ENCODE data around the gene NAPA.

NAPA gene

DNA sequence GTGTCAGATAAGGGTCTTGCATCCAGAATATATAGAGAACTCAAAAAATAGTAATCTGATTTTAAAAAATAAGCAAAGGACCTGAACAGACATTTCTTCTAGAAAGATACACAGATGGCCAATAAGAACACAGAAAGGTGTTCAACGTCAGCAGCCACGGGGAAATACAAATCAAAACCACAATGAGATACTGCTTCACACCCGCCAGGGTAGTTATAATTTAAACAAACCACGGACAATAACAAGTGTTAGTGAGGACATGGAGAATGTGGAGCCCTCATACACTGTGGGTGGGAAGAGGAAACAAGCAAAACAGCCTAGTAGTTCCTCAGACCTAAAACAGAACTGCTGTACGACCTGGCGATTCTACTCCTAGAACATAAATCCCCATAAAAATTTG is 26.7 kb upstream of the NAPA start:
- Histone ChIP-seq H3K27me3 (ENCODE audit: control insufficient read depth in 1 of 2, insufficient read depth in 2 of 2, low read length in 2 of 2) (peaks cover 0 to 6% of the 10 kb centered on the region in 2 donors), H3K4me3 (ENCODE audit: low read depth in 1 of 2, low read length in 2 of 2) (peak overlapping the region in 1 of 2 donors; percentile 0), H3K4me1 (ENCODE audit: insufficient read depth, low read length) (peaks cover 23% of the 10 kb centered on the region), H3K36me3 (ENCODE audit: insufficient read depth, low read length) (no peaks in the 10 kb centered on the region), H3K9ac (ENCODE audit: low read length) (no peak overlapping the region), H3K9me3 (ENCODE audit: low read length) (no peaks in the 10 kb centered on the region), H3K27ac (ENCODE audit: low read depth, low read length) (peak overlapping the region; percentile 85)

DNA sequence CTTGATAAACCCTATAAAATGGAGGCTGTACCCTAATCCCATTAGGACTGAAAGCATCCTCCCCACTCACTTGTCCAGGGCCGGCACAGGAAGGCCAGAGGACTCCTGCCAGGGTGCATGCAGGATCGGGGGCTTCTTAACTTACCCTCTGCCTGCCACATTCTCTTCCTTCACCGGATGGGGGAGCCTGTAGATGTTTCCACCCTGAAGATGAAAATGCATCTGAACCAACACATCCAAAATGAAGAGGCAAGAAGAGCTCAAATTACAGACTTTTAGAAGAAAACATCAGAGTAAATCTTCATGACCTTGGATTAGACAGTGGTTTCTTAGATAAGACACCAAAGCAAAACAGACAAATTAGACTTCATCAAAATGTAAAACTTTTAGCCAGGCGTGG is 25.9 kb upstream of the NAPA start:
- H3K27me3 ChIP-seq (ENCODE audit: control insufficient read depth in 1 of 2, insufficient read depth in 2 of 2, low read length in 2 of 2): peaks cover 0 to 6% of the 10 kb centered on the region in 2 donors
- no peaks in the 10 kb centered on the region for H3K9me3 ChIP-seq (ENCODE audit: low read length)
- H3K9ac ChIP-seq (ENCODE audit: low read length): no peak overlapping the region
- H3K36me3 ChIP-seq (ENCODE audit: insufficient read depth, low read length): no peaks in the 10 kb centered on the region
- H3K4me1 ChIP-seq (ENCODE audit: insufficient read depth, low read length): peaks cover 23% of the 10 kb centered on the region
- peak overlapping the region; percentile 85 for H3K27ac ChIP-seq (ENCODE audit: low read depth, low read length)
- H3K4me3 ChIP-seq (ENCODE audit: low read depth in 1 of 2, low read length in 2 of 2): no peak overlapping the region

DNA sequence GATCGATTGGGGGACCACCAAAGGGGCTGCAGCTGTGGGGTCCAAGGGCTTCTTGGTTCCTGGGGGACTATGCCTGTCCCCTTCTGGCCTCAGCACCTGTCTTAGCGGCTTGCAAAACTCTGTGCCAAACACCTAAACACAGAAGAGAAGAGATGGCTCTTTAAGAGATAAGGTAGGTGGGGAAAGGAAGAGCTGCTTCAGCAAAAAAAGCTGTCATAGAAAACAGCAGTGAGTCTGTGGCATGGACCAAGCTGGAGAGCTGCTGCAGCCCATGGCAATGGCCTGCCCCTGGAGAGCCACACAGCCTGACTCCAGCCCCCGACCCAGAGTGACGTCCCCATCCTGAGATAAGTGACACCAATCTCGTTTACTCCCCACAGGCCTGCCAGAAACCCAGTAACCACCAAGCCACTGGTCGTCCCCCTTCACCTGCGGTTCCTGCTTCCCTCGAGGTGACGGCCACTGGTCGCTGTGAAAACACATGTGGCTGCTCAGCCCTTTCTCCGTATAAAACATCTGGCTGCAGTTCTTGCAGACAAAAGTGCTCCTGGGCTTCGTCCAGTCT is 25.0 kb upstream of the NAPA start:
- no peaks in the 10 kb centered on the region for H3K36me3 ChIP-seq (ENCODE audit: insufficient read depth, low read length)
- peak overlapping the region; percentile 85 for H3K27ac ChIP-seq (ENCODE audit: low read depth, low read length)
- no peaks in the 10 kb centered on the region for H3K9me3 ChIP-seq (ENCODE audit: low read length)
- no peaks in the 10 kb centered on the region for H3K27me3 ChIP-seq (ENCODE audit: control insufficient read depth in 1 of 2, insufficient read depth in 2 of 2, low read length in 2 of 2)
- no peak overlapping the region for H3K4me3 ChIP-seq (ENCODE audit: low read depth in 1 of 2, low read length in 2 of 2)
- peaks cover 23% of the 10 kb centered on the region for H3K4me1 ChIP-seq (ENCODE audit: insufficient read depth, low read length)
- no peak overlapping the region for H3K9ac ChIP-seq (ENCODE audit: low read length)

DNA sequence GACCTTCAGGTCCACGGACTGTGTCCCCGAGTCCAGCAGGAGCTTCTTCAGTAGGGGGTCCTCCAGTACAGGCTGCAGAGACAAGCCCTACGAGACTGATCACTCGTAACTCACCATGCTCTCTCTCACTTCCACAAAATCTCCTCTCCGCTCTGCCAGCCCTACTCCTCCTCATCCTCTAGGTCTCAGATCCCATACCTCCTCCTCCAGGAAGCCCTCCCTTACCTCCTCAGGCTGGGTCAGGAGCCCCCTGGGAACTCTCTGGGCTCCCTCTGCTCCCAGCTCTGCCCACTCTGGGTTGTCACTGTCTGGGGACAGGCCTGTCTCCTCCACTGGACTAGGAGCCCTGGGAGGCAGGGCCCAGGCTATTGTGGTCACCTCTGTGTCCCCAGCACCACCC is 23.9 kb upstream of the NAPA start:
- Histone ChIP-seq H3K36me3 (ENCODE audit: insufficient read depth, low read length) (no peaks in the 10 kb centered on the region), H3K27me3 (ENCODE audit: control insufficient read depth in 1 of 2, insufficient read depth in 2 of 2, low read length in 2 of 2) (no peaks in the 10 kb centered on the region), H3K9me3 (ENCODE audit: low read length) (no peaks in the 10 kb centered on the region), H3K4me3 (ENCODE audit: low read depth in 1 of 2, low read length in 2 of 2) (no peak overlapping the region), H3K27ac (ENCODE audit: low read depth, low read length) (no peak overlapping the region), H3K9ac (ENCODE audit: low read length) (no peak overlapping the region), H3K4me1 (ENCODE audit: insufficient read depth, low read length) (peaks cover 23% of the 10 kb centered on the region)

DNA sequence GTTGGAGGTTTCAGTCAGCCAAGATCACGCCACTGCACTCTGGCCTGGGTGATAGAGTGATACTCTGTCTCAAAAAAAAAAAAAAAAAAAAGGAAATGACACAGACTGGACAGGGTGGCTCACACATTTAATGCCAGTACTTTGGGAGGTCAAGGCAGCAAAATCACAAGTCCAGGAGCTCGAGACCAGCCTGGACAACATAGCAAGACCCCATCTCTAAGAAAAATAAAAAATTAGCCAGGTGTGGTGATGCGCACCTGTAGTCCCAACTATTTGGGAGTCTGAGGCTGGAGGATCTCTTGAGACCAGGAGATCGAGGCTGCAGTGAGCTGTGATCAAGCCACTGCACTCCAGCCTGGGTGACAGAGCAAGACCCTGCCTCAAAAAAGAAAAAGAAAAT is 22.6 kb upstream of the NAPA start:
- Histone ChIP-seq H3K27ac (ENCODE audit: low read depth, low read length) (no peak overlapping the region), H3K4me3 (ENCODE audit: low read depth in 1 of 2, low read length in 2 of 2) (no peak overlapping the region), H3K9me3 (ENCODE audit: low read length) (no peaks in the 10 kb centered on the region), H3K4me1 (ENCODE audit: insufficient read depth, low read length) (peaks cover 23% of the 10 kb centered on the region), H3K36me3 (ENCODE audit: insufficient read depth, low read length) (no peaks in the 10 kb centered on the region), H3K27me3 (ENCODE audit: control insufficient read depth in 1 of 2, insufficient read depth in 2 of 2, low read length in 2 of 2) (no peaks in the 10 kb centered on the region), H3K9ac (ENCODE audit: low read length) (no peak overlapping the region)

DNA sequence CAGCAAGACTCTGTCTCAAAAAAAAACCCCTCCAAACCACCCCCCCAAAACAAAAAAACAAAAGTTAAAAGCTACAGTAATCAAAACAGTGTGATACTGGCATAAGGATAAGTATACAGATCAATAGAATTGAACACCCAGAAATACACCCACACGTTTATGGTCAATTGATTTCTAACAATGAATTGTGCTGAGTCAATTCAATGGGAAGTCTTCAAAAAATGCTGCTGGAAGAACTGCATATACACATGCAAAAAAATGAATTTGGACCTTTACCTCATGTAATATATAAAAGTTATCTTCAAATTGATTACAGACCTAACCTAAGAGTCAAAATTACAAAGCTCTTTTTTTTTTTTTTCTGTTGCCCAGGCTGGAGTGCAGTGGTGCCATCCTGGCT is 19.8 kb upstream of the NAPA start:
- H3K4me3 ChIP-seq (ENCODE audit: low read depth in 1 of 2, low read length in 2 of 2): no peak overlapping the region
- H3K9ac ChIP-seq (ENCODE audit: low read length): no peak overlapping the region
- H3K27me3 ChIP-seq (ENCODE audit: control insufficient read depth in 1 of 2, insufficient read depth in 2 of 2, low read length in 2 of 2): no peaks in the 10 kb centered on the region
- peaks cover 2% of the 10 kb centered on the region for H3K4me1 ChIP-seq (ENCODE audit: insufficient read depth, low read length)
- no peak overlapping the region for H3K27ac ChIP-seq (ENCODE audit: low read depth, low read length)
- no peaks in the 10 kb centered on the region for H3K36me3 ChIP-seq (ENCODE audit: insufficient read depth, low read length)
- no peaks in the 10 kb centered on the region for H3K9me3 ChIP-seq (ENCODE audit: low read length)

DNA sequence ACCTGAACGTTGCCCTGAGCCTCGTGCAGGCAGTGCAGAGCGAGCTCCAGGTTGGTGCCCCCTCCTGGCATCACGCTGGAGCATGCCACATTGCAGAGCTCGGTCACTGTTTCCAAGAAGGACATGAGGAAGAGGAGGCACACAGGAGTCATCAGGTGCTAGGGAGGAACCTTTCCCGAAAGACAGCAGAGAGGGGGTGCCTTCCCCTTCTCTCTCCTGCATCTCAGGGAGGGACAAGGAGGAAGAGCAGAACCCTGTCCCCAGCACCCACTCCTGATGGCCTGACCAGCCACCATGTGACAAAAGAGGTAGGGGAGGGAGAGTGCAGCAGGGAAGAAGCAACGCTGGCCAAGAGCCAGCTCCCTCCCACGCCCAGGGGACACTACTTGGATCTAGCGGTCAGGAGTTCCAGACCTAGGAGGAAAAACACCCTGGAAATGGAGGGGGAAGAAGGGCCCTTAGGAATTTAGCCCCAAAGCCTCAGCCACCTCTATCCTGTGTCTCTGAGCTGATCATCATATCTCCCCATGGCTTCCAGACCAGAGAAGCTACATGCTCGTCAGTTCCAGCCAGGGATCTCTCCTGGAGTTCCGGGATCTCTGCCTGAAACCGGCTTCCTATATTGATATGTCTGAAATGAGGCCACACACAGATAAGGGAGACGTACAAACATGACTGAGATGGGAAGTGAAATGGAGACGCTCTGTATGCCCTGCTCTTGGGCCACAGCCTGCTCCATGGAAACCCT is 17.0 kb upstream of the NAPA start:
- no peak overlapping the region for H3K9ac ChIP-seq (ENCODE audit: low read length)
- H3K36me3 ChIP-seq (ENCODE audit: insufficient read depth, low read length): no peaks in the 10 kb centered on the region
- no peak overlapping the region for H3K4me3 ChIP-seq (ENCODE audit: low read depth in 1 of 2, low read length in 2 of 2)
- H3K27ac ChIP-seq (ENCODE audit: low read depth, low read length): no peak overlapping the region
- H3K9me3 ChIP-seq (ENCODE audit: low read length): no peaks in the 10 kb centered on the region
- no peaks in the 10 kb centered on the region for H3K27me3 ChIP-seq (ENCODE audit: control insufficient read depth in 1 of 2, insufficient read depth in 2 of 2, low read length in 2 of 2)
- no peaks in the 10 kb centered on the region for H3K4me1 ChIP-seq (ENCODE audit: insufficient read depth, low read length)

DNA sequence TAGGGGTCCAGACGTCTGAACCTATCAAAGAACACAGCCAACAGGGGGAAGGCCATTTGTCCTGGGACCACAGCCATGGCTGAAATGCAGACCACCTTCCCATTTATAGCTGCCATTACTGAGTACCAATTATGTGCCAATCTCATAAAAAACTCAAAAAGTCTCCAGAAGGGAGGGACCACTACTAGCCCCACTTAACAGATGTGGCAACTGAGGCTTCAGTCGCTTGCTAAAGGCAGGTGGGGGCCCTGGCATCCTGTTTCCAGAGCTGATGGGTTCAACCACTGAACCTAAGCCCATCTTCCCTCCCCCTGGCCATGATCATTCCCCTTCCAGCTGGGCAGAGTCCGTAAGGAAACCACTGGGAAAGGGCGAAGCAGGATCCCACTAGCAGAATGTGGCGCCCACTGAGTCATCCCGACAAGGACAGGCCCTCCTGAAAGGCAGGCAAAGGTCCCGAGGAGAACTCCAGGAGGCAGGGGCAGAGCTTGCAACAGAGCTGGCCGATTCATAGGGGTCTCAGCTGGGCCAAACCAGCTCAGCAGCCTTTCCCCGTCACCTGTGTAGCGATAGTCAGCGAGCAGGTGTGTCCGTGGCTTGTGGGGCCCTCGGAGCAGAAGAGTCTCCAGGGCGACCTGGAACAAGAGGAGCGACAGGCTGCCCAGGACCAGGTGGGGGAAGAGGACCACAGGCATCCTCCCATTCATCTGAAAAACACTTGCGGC is 14.3 kb upstream of the NAPA start:
- no peaks in the 10 kb centered on the region for H3K27me3 ChIP-seq (ENCODE audit: control insufficient read depth in 1 of 2, insufficient read depth in 2 of 2, low read length in 2 of 2)
- H3K9ac ChIP-seq (ENCODE audit: low read length): no peak overlapping the region
- H3K9me3 ChIP-seq (ENCODE audit: low read length): no peaks in the 10 kb centered on the region
- H3K27ac ChIP-seq (ENCODE audit: low read depth, low read length): no peak overlapping the region
- no peaks in the 10 kb centered on the region for H3K4me1 ChIP-seq (ENCODE audit: insufficient read depth, low read length)
- no peaks in the 10 kb centered on the region for H3K36me3 ChIP-seq (ENCODE audit: insufficient read depth, low read length)
- H3K4me3 ChIP-seq (ENCODE audit: low read depth in 1 of 2, low read length in 2 of 2): no peak overlapping the region

DNA sequence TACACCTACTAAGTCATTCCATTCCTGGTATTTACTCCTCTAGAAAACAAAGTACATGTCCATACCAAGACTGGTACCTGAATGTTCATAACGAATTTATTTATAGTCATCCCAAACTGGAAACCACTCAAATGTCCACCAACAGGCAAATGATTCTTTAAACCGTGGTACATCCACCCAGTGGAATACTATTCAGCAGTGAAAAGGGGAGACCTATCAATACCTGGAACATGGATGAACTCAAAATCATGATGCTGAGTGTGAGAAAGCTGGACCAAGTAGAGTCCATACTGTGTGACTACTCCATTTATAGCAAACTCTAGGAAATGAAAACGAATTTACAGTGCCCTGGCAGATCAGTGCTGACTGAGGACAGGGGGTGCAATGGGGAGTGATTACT is 11.9 kb upstream of the NAPA start:
- no peak overlapping the region for H3K27ac ChIP-seq (ENCODE audit: low read depth, low read length)
- peaks cover 7% of the 10 kb centered on the region for H3K4me1 ChIP-seq (ENCODE audit: insufficient read depth, low read length)
- no peaks in the 10 kb centered on the region for H3K27me3 ChIP-seq (ENCODE audit: control insufficient read depth in 1 of 2, insufficient read depth in 2 of 2, low read length in 2 of 2)
- H3K9ac ChIP-seq (ENCODE audit: low read length): no peak overlapping the region
- no peak overlapping the region for H3K4me3 ChIP-seq (ENCODE audit: low read depth in 1 of 2, low read length in 2 of 2)
- H3K9me3 ChIP-seq (ENCODE audit: low read length): no peaks in the 10 kb centered on the region
- H3K36me3 ChIP-seq (ENCODE audit: insufficient read depth, low read length): no peaks in the 10 kb centered on the region

DNA sequence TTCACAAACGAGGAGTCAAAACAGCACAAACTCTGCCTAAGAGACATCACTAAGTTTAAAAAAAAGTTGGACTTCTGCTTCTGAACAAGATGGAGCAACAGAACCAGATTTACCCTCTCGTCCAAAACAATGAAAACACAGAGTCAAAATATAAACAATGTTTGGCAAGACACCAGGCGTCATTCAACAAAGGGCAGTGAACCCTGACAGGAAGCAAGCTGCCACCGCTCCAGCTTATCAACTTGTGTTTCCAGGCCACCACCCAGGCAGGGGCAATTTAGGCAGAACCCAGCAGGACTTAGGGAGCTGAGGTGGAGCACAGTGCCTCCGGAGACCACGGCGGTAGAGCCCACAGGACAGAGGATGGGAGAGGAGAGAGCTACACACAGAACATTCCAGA is 8.6 kb upstream of the NAPA start:
- no peaks in the 10 kb centered on the region for H3K36me3 ChIP-seq (ENCODE audit: insufficient read depth, low read length)
- H3K9ac ChIP-seq (ENCODE audit: low read length): no peak overlapping the region
- H3K4me1 ChIP-seq (ENCODE audit: insufficient read depth, low read length): peaks cover 9% of the 10 kb centered on the region
- H3K4me3 ChIP-seq (ENCODE audit: low read depth in 1 of 2, low read length in 2 of 2): no peak overlapping the region
- H3K27me3 ChIP-seq (ENCODE audit: control insufficient read depth in 1 of 2, insufficient read depth in 2 of 2, low read length in 2 of 2): no peaks in the 10 kb centered on the region
- no peak overlapping the region for H3K27ac ChIP-seq (ENCODE audit: low read depth, low read length)
- no peaks in the 10 kb centered on the region for H3K9me3 ChIP-seq (ENCODE audit: low read length)

DNA sequence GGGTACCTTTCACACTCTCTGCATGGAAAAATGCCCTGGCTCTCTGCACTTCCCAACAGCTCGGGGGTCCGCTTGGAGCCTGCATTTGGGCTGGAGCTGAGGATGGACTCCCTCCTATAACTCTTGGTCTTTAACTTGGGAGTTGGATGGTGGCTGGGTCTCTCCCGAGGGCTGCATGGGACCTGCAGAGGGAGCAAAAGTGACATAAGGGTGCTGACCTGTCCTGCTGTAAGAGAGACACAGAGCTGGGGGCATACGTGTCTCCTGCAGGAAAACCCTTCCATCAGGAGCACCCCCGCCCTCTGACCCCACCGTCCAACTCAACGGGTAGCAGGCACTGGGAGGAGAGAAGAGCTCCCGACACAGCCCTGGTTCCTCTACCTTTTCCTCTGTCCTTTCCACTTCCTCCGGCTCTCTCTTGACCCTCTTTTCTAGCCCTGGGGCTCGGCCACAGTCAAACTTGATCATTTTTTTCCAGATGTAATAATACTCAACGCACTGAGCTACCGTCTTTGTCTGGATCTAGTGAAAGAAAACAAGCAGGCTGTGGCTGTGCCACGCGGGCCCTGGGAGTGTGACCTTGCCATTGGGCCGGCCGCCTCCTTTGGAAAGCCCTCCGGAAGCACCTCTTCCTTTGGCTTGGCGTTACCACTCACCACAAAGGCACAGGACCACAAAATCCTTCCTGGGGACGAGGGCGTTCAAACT is 6.8 kb upstream of the NAPA start:
- Histone ChIP-seq H3K27ac (ENCODE audit: low read depth, low read length) (peak overlapping the region; percentile 56), H3K36me3 (ENCODE audit: insufficient read depth, low read length) (no peaks in the 10 kb centered on the region), H3K4me3 (ENCODE audit: low read depth in 1 of 2, low read length in 2 of 2) (no peak overlapping the region), H3K9ac (ENCODE audit: low read length) (no peak overlapping the region), H3K9me3 (ENCODE audit: low read length) (no peaks in the 10 kb centered on the region), H3K4me1 (ENCODE audit: insufficient read depth, low read length) (peaks cover 9% of the 10 kb centered on the region), H3K27me3 (ENCODE audit: control insufficient read depth in 1 of 2, insufficient read depth in 2 of 2, low read length in 2 of 2) (no peaks in the 10 kb centered on the region)
